K562 (cell line): Measurements from ENCODE around the gene LTBP4. TPM values are rescaled to one million over a fixed set of nuclear protein-coding genes. Genes with fewer than 3 reads are reported as not detected.

ENCODE experiments used
- ATAC-seq: fragments of 200-7000 bp; cut with Tn5 transposase; 3 replicates; pipeline ENCODE4 v1.9.1; 2020; ENCODE audit warnings: moderate library complexity
- BruUV-seq: library from RNA; stranded (reverse); fragments of 400-500 nt; replicated peaks from 2 replicates; lab custom pipeline; 2021; lab: Mats Ljungman, UMichigan
- CTCF ChIA-PET: fragments of 300-600 bp; formaldehyde crosslinking; extraction: SDS; loops from one replicate; lab custom pipeline; 2021; ENCODE audit warnings: low intra/inter-chr PET ratio; lab: Yijun Ruan, JAX
- POLR2A ChIA-PET: fragments of 300-600, 350-650 bp; sonication (Branson Sonifier 250); formaldehyde crosslinking; extraction: SDS; loops from one replicate; lab custom pipeline; 2021; ENCODE audit warnings: antibody characterized with exemption, inconsistent platforms; lab: Yijun Ruan, JAX
- DNase-seq, 4 experiments: peaks; one replicate each; pipeline versions ENCODE4 v3.0.0 to v3.0.0-alpha.2; 2011 to 2018; ENCODE audit warnings: low spot score in 3 of 4, mixed read lengths in 3 of 4; ENCODE audit errors: extremely low read depth in 1 of 4
- FAIRE-seq: peaks from 2 replicates; lab custom pipeline; 2011; peaks lifted over from hg19 to GRCh38; lab: Jason Lieb, UNC
- H2AFZ ChIP-seq: 2 replicates; pipeline ENCODE4 v1.6.0; 2011; ENCODE audit warnings: low read depth, low read length, control low read depth, inconsistent platforms
- H3K27ac ChIP-seq: fragments of 200-600 bp; 3 replicates; pipeline ENCODE4 v1.8.0; 2011; ENCODE audit warnings: low read depth, mild to moderate bottlenecking, control low read depth, inconsistent platforms, low read length, moderate library complexity, mixed read lengths; ENCODE audit errors: extremely low read depth
- H3K27me3 ChIP-seq, 2 experiments: fragments of 300-600 bp in 1 of 2; 2 replicates in 1 of 2; 3 replicates in 1 of 2; pipeline versions ENCODE4 v1.6.0 to v1.8.0; 2011; ENCODE audit warnings: inconsistent platforms in 2 of 2, low read length in 2 of 2, mild to moderate bottlenecking in 1 of 2, mixed read lengths in 1 of 2, moderate library complexity in 1 of 2; ENCODE audit not compliant: control insufficient read depth in 2 of 2, insufficient read depth in 2 of 2
- H3K36me3 ChIP-seq: fragments of 300-600 bp; 3 replicates; pipeline ENCODE4 v1.8.0; 2011; ENCODE audit warnings: mild to moderate bottlenecking, low read length, inconsistent platforms; ENCODE audit not compliant: control insufficient read depth, insufficient read depth
- H3K4me1 ChIP-seq, 2 experiments: fragments of 200-600 bp in 1 of 2; replicated peaks in 1 of 2; 2 replicates in 1 of 2; 3 replicates in 1 of 2; pipeline versions ENCODE4 v1.5.1 to v1.8.0; 2011; ENCODE audit warnings: inconsistent platforms in 2 of 2, low read length in 2 of 2, mild to moderate bottlenecking in 1 of 2, mixed read lengths in 1 of 2, moderate library complexity in 1 of 2; ENCODE audit not compliant: control insufficient read depth in 2 of 2, insufficient read depth in 2 of 2
- H3K4me2 ChIP-seq: 2 replicates; pipeline ENCODE4 v1.6.1; 2011; ENCODE audit warnings: low read length, control low read depth, inconsistent platforms, mixed read lengths; ENCODE audit not compliant: insufficient read depth
- H3K4me3 ChIP-seq: fragments of 200-600 bp; sonication (generic), shearing (Covaris generic); 2 replicates; pipeline ENCODE4 v1.5.1; 2016; ENCODE audit warnings: control low read depth, inconsistent platforms
- H3K79me2 ChIP-seq: fragments of 200-600 bp; 3 replicates; pipeline ENCODE4 v1.8.0; 2011; ENCODE audit warnings: low read length, inconsistent platforms; ENCODE audit not compliant: control insufficient read depth, insufficient read depth
- H3K9ac ChIP-seq, 2 experiments: 2 replicates each; pipeline versions ENCODE4 v1.6.0 to v1.6.1; 2011; ENCODE audit warnings: low read depth in 2 of 2, low read length in 2 of 2, control low read depth in 1 of 2, inconsistent platforms in 1 of 2, mild to moderate bottlenecking in 1 of 2, mixed read lengths in 1 of 2; ENCODE audit not compliant: insufficient read depth in 1 of 2
- H3K9me1 ChIP-seq: one replicate; pipeline ENCODE4 v1.6.0; 2011; ENCODE audit warnings: inconsistent platforms, mild to moderate bottlenecking, low read length, moderate library complexity; ENCODE audit not compliant: control insufficient read depth, insufficient read depth
- H3K9me3 ChIP-seq: replicated peaks from 2 replicates; pipeline ENCODE4 v1.5.1; 2011; ENCODE audit warnings: low read depth, low read length, inconsistent platforms; ENCODE audit not compliant: control insufficient read depth, insufficient read depth
- H4K20me1 ChIP-seq: replicated peaks from 2 replicates; pipeline ENCODE4 v1.6.1; 2011; ENCODE audit warnings: low read length, inconsistent platforms, mixed read lengths; ENCODE audit not compliant: control insufficient read depth, insufficient read depth
- DIDO1 ChIP-seq: fragments of 450-650 bp; IDR thresholded peaks from 2 replicates; pipeline ENCODE4 v1.6.1; 2016; ENCODE audit warnings: low read depth, missing biosample characterization, missing genetic modification characterization
- ELF4 ChIP-seq: fragments of 450-650 bp; formaldehyde crosslinking; IDR thresholded peaks from 2 replicates; pipeline ENCODE4 v1.4.0; 2022; ENCODE audit warnings: missing genetic modification characterization
- RHOXF2B ChIP-seq: fragments of 250-450 bp; sonication (Bioruptor Pico); conservative IDR thresholded peaks from 2 replicates; pipeline ENCODE4 v1.5.1; 2021
- TEAD1 ChIP-seq, 2 experiments: fragments of 450-650 bp in 1 of 2; sonication (generic) in 1 of 2; formaldehyde crosslinking; IDR thresholded peaks; 2 replicates each; pipeline versions ENCODE4 v1.4.0 to v1.8.0; 2020 to 2022; ENCODE audit warnings: mild to moderate bottlenecking in 2 of 2, missing genetic modification reagents in 1 of 2
- TSC22D4 ChIP-seq: fragments of 450-650 bp; IDR thresholded peaks from 2 replicates; pipeline ENCODE4 v1.6.1; 2016; ENCODE audit warnings: missing genetic modification characterization, missing biosample characterization, control low read depth
- WGBS: fragments of 100-300 bp; shearing (Covaris generic); methylation state at CpG from one replicate; pipeline ENCODE4 v1.1.6; 2016; ENCODE audit warnings: low coverage, mixed read lengths; ENCODE audit not compliant: insufficient coverage; ENCODE audit errors: missing lambda C conversion rate; 5-methylcytosine and 5-hydroxymethylcytosine counted together
- in situ Hi-C: fragments of 300-500 bp; cut with MboI; formaldehyde crosslinking; loops from 4 replicates; pipeline ENCODE4 v1.15.0; 2018; ENCODE audit warnings: inconsistent platforms, mixed read lengths
- intact Hi-C: fragments of 100-400 bp; cut with micrococcal nuclease; formaldehyde crosslinking; loops from 2 replicates; pipeline ENCODE4 v1.14.2; 2022
- polyA plus RNA-seq, 8 experiments: library from polyadenylated mRNA; depleted of rRNA in 4 of 8; stranded (reverse) in 5 of 8; unstranded in 3 of 8; fragments of >200 nt; fragmentation: Nextera tagmentation in 2 of 8; fragmentation: Illumina TruSeq in 1 of 8; extraction: Ambion mirVana in 2 of 8; extraction: Trizol in 1 of 8; gene quantifications; 2 replicates each; pipeline versions ENCODE4 v1.2.1 to v1.2.3, GENCODE V29; 2011 to 2014; ENCODE audit warnings: inconsistent platforms in 1 of 8, missing spikeins in 1 of 8
- total RNA-seq, 7 experiments: library from RNA; depleted of rRNA in 6 of 7; stranded (reverse); fragments of >200 nt in 6 of 7; fragmentation: Illumina TruSeq in 2 of 7; extraction: Trizol in 2 of 7; gene quantifications; 2 replicates each; pipeline versions ENCODE4 v1.2.1 to v1.2.3, GENCODE V29; 2011 to 2021; ENCODE audit warnings: low replicate concordance in 1 of 7

LTBP4 gene
- total and polyA plus RNA-seq, 9 of the 15 experiments (the other 6 are each of a cell fraction or from before 2014, with no cell fraction given) = 0.35 to 160 (median 31.6) TPM

DNA sequence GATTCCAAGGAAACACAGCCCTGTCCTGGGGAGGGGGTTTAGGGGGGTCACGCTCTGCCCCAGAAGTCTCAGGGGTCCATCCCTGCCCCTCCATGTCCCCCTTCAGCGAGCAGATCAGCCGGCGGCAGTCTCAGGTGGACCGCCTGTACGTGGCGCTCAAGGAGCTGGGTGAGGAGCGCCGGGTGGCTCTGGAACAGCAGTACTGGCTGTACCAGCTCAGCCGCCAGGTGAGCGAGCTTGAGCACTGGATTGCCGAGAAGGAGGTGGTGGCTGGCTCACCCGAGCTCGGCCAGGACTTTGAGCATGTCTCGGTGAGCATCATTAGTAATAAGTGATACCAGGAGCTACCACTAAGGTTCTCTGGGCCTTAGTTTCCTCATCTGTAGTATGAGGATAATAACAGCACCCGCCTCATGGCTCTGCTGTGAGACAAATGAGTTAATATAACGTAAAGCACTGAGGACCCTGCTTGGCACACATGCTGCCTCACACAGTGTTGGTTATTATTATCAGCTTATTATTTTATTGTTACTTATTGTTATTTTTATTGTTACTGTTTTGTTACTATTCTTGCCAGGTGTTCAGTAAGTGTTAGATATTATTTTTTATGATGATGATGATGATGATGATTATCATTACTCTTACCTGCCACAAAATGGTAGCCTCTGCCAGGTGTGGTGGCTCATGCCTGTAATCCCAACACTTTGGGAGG, 45.0 kb upstream of the LTBP4 start:
- ChIA-PET CTCF (no interaction called here), POLR2A (interaction anchor here (1.0 to 1.5 kb wide), 2 partner anchors 11 to 14 kb away, joined by 4 to 7 read pairs; no protein-coding TSS in a partner anchor)
- Histone ChIP-seq H3K9me1 (no peaks in the 10 kb centered on the region), H3K79me2 (no peaks in the 10 kb centered on the region), H3K9me3 (no peaks in the 10 kb centered on the region), H4K20me1 (no peaks in the 10 kb centered on the region), H3K36me3 (no peaks in the 10 kb centered on the region), H3K4me1 (peaks cover 0 to 26% of the 10 kb centered on the region in 2 experiments; a peak in 2 of 5 replicates), H3K27ac (no peak overlapping the region), H3K4me2 (no peak overlapping the region), H3K9ac (peak overlapping the region in 1 of 2 experiments; percentile 61; a peak in 2 of 4 replicates), H2AFZ (no peak overlapping the region), H3K27me3 (peaks cover 9 to 54% of the 10 kb centered on the region in 2 experiments), H3K4me3 (no peak overlapping the region)
- WGBS = 25% methylated on average over 16 of the region's 17 CpGs
- TF ChIP-seq DIDO1 (tag) = no peak
- TF ChIP-seq TSC22D4 (tag) = no peak
- no peak for TF ChIP-seq TEAD1 (CRISPR knock-in tag; IDR thresholded peaks at IDR 0.05)
- DNase-seq = no peak
- in situ Hi-C loops = no loop called here
- no peak; the same call in 1 of the 3 replicates for ATAC-seq
- FAIRE-seq = no peak
- no TSS peak for BruUV-seq
- intact Hi-C loops = no loop called here

DNA sequence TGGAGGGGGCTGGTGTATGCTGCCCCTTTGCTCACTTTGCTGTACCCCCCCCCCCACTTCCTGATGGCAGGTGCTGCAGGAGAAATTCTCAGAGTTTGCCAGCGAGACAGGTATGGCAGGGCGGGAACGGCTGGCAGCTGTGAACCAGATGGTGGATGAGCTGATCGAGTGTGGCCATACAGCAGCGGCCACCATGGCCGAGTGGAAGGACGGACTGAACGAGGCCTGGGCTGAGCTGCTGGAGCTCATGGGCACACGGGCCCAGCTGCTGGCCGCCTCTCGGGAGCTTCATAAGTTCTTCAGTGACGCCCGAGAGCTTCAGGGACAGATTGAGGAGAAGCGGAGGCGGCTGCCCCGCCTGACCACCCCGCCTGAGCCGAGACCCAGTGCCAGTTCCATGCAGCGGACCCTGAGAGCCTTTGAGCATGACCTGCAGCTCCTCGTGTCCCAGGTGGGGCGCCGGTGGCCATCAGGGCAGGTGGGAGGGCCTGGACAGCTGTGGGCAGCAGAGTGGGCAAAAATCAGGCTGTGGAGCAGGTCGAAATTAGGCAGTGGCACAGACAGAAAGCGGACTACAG, 44.1 kb upstream of the LTBP4 start:
- Histone ChIP-seq H3K9me1 (no peaks in the 10 kb centered on the region), H3K4me1 (peaks cover 0 to 26% of the 10 kb centered on the region in 2 experiments; a peak in 2 of 5 replicates), H3K79me2 (no peaks in the 10 kb centered on the region), H3K36me3 (no peaks in the 10 kb centered on the region), H2AFZ (no peak overlapping the region), H3K4me3 (no peak overlapping the region), H3K9me3 (no peaks in the 10 kb centered on the region), H3K9ac (peak overlapping the region in 1 of 2 experiments; percentile 64; a peak in 2 of 4 replicates), H3K27ac (no peak overlapping the region), H3K27me3 (peaks cover 12 to 54% of the 10 kb centered on the region in 2 experiments), H4K20me1 (no peaks in the 10 kb centered on the region), H3K4me2 (no peak overlapping the region)
- ChIA-PET CTCF (no interaction called here), POLR2A (interaction anchor here (0.6 to 1.5 kb wide), 2 partner anchors 10 to 896 kb away, joined by 3 to 7 read pairs; no protein-coding TSS in a partner anchor)
- BruUV-seq = no TSS peak
- no peak for FAIRE-seq
- no peak for DNase-seq
- intact Hi-C loops = no loop called here
- no peak for ATAC-seq
- WGBS = 30% methylated on average over 17 of the region's 24 CpGs
- no peak for TF ChIP-seq ELF4
- no peak for TF ChIP-seq RHOXF2B
- in situ Hi-C loops = no loop called here
